HCT116 (cell line): Measurements from ENCODE around the gene TSPAN6. TPM values are rescaled to one million over a fixed set of nuclear protein-coding genes. Genes with fewer than 3 reads are reported as not detected.
A peak's percentile ranks its signal among the peaks of the same experiment; 100 is the strongest.

Experiments used
- ATAC-seq: fragments of 200-7000 bp; cut with Tn5 transposase; 2 replicates; pipeline ENCODE4 v1.9.1; 2020; ENCODE audit warnings: mild to moderate bottlenecking, moderate library complexity
- BruUV-seq: library from RNA; stranded (reverse); fragments of 400-500 nt; replicated peaks from 2 replicates; lab custom pipeline; 2021; lab: Mats Ljungman, UMichigan
- CTCF ChIA-PET: fragments of 300-600 bp; sonication (Branson Sonifier 250); formaldehyde crosslinking; loops from one replicate; lab custom pipeline; 2021; ENCODE audit warnings: antibody characterized with exemption; lab: Charles Lee
- POLR2A ChIA-PET: fragments of 300-600, 350-600 bp; sonication (Branson Sonifier 250); formaldehyde crosslinking; loops from one replicate; lab custom pipeline; 2021; ENCODE audit warnings: antibody characterized with exemption; lab: Charles Lee
- RAD21 ChIA-PET, 2 experiments: fragments of 300-600 bp; sonication (Branson Sonifier 250); formaldehyde crosslinking; loops; one replicate each; lab custom pipeline; 2023; ENCODE audit warnings: low total read pairs in 2 of 2; ENCODE audit not compliant: uncharacterized antibody in 2 of 2, unreplicated experiment in 2 of 2, low non-redundant PET in 1 of 2; lab: Charles Lee
- DNase-seq: peaks from one replicate; pipeline ENCODE4 v3.0.0-alpha.2; 2010; ENCODE audit warnings: low read depth, low spot score
- H2AFZ ChIP-seq: fragments of 200-600 bp; shearing (Covaris generic), sonication (generic); 2 replicates; pipeline ENCODE4 v1.6.1; 2017; ENCODE audit warnings: low read depth, mixed run types, mixed read lengths, antibody characterized with exemption, low read length; ENCODE audit not compliant: poor library complexity, severe bottlenecking
- H3K27ac ChIP-seq: 2 replicates; pipeline ENCODE4 v1.5.1; 2012; ENCODE audit warnings: low read depth, low read length
- H3K27me3 ChIP-seq: fragments of 200-600 bp; sonication (generic); 2 replicates; pipeline ENCODE4 v1.6.1; 2016; ENCODE audit warnings: mixed run types, low read length, mixed read lengths; ENCODE audit not compliant: insufficient read depth
- H3K36me3 ChIP-seq, 2 experiments: fragments of 200-500 bp in 1 of 2; fragments of 200-600 bp in 1 of 2; sonication (Bioruptor generic) in 1 of 2; sonication (generic) in 1 of 2; 2 replicates each; pipeline versions ENCODE4 v1.5.1 to v1.6.1; 2014 to 2016; ENCODE audit warnings: low read length in 2 of 2, inconsistent platforms in 1 of 2, mixed read lengths in 1 of 2, mixed run types in 1 of 2; ENCODE audit not compliant: insufficient read depth in 2 of 2, control insufficient read depth in 1 of 2
- H3K4me1 ChIP-seq, 2 experiments: fragments of 200-600 bp in 1 of 2; sonication (generic) in 1 of 2; 2 replicates each; pipeline versions ENCODE4 v1.5.1 to v1.6.1; 2012 to 2017; ENCODE audit warnings: low read length in 2 of 2, inconsistent platforms in 1 of 2, mild to moderate bottlenecking in 1 of 2, mixed read lengths in 1 of 2, mixed run types in 1 of 2, moderate library complexity in 1 of 2; ENCODE audit not compliant: insufficient read depth in 2 of 2, control insufficient read depth in 1 of 2
- H3K4me2 ChIP-seq: fragments of 200-600 bp; sonication (generic); 2 replicates; pipeline ENCODE4 v1.6.1; 2017; ENCODE audit warnings: mixed run types, low read length, mixed read lengths
- H3K4me3 ChIP-seq, 2 experiments: fragments of 200-600 bp in 1 of 2; sonication (generic) in 1 of 2; replicated peaks in 1 of 2; 2 replicates each; pipeline ENCODE4 v1.5.1; 2011 to 2016; ENCODE audit warnings: low read length in 2 of 2, control low read depth in 1 of 2, low read depth in 1 of 2, mild to moderate bottlenecking in 1 of 2, mixed read lengths in 1 of 2, mixed run types in 1 of 2
- H3K79me2 ChIP-seq: fragments of 200-600 bp; sonication (generic); 2 replicates; pipeline ENCODE4 v1.6.1; 2017; ENCODE audit warnings: mild to moderate bottlenecking, mixed run types, low read length, moderate library complexity, mixed read lengths; ENCODE audit not compliant: insufficient read depth
- H3K9ac ChIP-seq: fragments of 200-600 bp; sonication (generic); 2 replicates; pipeline ENCODE4 v1.6.1; 2016; ENCODE audit warnings: low read length, mixed read lengths
- H3K9me2 ChIP-seq: fragments of 200-600 bp; sonication (generic), shearing (Covaris generic); 2 replicates; pipeline ENCODE4 v1.6.1; 2017; ENCODE audit warnings: mixed run types, mild to moderate bottlenecking, moderate library complexity; ENCODE audit not compliant: insufficient read depth
- H3K9me3 ChIP-seq, 2 experiments: fragments of 200-500 bp in 1 of 2; fragments of 200-600 bp in 1 of 2; sonication (Bioruptor generic) in 1 of 2; sonication (generic) in 1 of 2; 2 replicates each; pipeline ENCODE4 v1.6.1; 2014 to 2017; ENCODE audit warnings: low read length in 2 of 2, mixed read lengths in 2 of 2, inconsistent platforms in 1 of 2, low read depth in 1 of 2, mild to moderate bottlenecking in 1 of 2, mixed run types in 1 of 2, moderate library complexity in 1 of 2; ENCODE audit not compliant: control insufficient read depth in 1 of 2, insufficient read depth in 1 of 2
- H4K20me1 ChIP-seq: fragments of 200-600 bp; sonication (generic), shearing (Covaris generic); 2 replicates; pipeline ENCODE4 v1.6.1; 2017; ENCODE audit warnings: mixed run types, mild to moderate bottlenecking, moderate library complexity; ENCODE audit not compliant: insufficient read depth
- CBX3 ChIP-seq: IDR thresholded peaks from 2 replicates; pipeline ENCODE4 v1.6.1; 2012; ENCODE audit warnings: low read depth
- CTCF ChIP-seq, 3 experiments: fragments of 200-600 bp in 1 of 3; sonication (generic) in 1 of 3; IDR thresholded peaks in 2 of 3; conservative IDR thresholded peaks in 1 of 3; 2 replicates each; pipeline ENCODE4 v1.5.1; 2012 to 2017; ENCODE audit warnings: low read depth in 2 of 3, low read length in 2 of 3, antibody characterized with exemption in 1 of 3, borderline replicate concordance in 1 of 3, control low read depth in 1 of 3, mild to moderate bottlenecking in 1 of 3, mixed read lengths in 1 of 3, mixed run types in 1 of 3, moderate library complexity in 1 of 3; ENCODE audit not compliant: insufficient read depth in 1 of 3
- JUND ChIP-seq: IDR thresholded peaks from 2 replicates; pipeline ENCODE4 v1.6.1; 2012
- POLR2AphosphoS5 ChIP-seq: IDR thresholded peaks from 2 replicates; pipeline ENCODE4 v1.6.1; 2011; ENCODE audit warnings: mild to moderate bottlenecking, low read depth, low read length, moderate library complexity
- RAD21 ChIP-seq: IDR thresholded peaks from 2 replicates; pipeline ENCODE4 v1.6.1; 2012; ENCODE audit warnings: low read depth, mild to moderate bottlenecking
- SP1 ChIP-seq: IDR thresholded peaks from 2 replicates; pipeline ENCODE4 v1.6.1; 2012; ENCODE audit warnings: low read depth
- SRF ChIP-seq: IDR thresholded peaks from 2 replicates; pipeline ENCODE4 v1.6.1; 2012; ENCODE audit warnings: low read depth
- YY1 ChIP-seq: IDR thresholded peaks from 2 replicates; pipeline ENCODE4 v1.6.1; 2011; ENCODE audit warnings: low read length, low read depth, moderate library complexity, mild to moderate bottlenecking; ENCODE audit not compliant: insufficient replicate concordance; ENCODE audit errors: extremely low read depth
- intact Hi-C: fragments of 100-400 bp; cut with micrococcal nuclease; formaldehyde crosslinking; loops from 2 replicates; pipeline ENCODE4 v1.10.0; 2022
- total RNA-seq: library from RNA; stranded (reverse); gene quantifications from one replicate; pipeline ENCODE4 v1.2.1, GENCODE V29; 2021; ENCODE audit not compliant: unreplicated experiment
- TF ChIP-seq, protein P1 (sequence below): IDR thresholded peaks from 2 replicates; pipeline ENCODE4 v1.6.1; 2012
- TF ChIP-seq, protein P2 (sequence below): IDR thresholded peaks from 2 replicates; pipeline ENCODE4 v1.6.1; 2012; ENCODE audit warnings: low read depth

Gene TSPAN6
- total RNA-seq, 1 experiment from 2014 or later = 25.0 TPM

DNA sequence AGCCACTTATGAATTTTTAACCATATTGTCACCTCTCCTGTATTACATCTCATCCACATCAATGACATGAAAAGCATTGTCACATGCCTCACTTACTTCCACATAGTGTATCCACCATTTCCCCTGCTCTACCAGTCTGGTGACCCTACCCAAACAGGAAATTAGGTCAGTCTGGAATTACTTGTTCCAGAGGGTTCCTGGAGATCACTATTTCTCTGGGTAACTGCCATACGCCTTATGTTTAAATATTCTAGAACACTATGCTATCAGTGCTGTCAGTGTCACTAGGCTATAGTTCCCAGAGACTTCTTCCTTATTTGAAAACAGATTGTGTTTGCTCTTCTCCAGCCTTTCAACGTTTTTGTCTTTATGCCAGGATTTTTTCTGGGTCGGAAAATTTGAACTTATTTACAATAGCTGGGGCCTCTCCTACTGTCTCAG is 22.4 kb upstream of the TSPAN6 start:
- TF ChIP-seq JUND (no peak), CBX3 (no peak), YY1 (no peak), SP1 (no peak), POLR2AphosphoS5 (no peak)
- TF ChIP-seq, protein P1, sequence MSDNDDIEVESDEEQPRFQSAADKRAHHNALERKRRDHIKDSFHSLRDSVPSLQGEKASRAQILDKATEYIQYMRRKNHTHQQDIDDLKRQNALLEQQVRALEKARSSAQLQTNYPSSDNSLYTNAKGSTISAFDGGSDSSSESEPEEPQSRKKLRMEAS = no peak
- BruUV-seq = no TSS peak
- H4K20me1 ChIP-seq = no peaks in the 10 kb centered on the region
- H3K9me2 ChIP-seq = no peaks in the 10 kb centered on the region
- H3K27me3 ChIP-seq = no peaks in the 10 kb centered on the region
- H3K36me3 ChIP-seq = no peaks in the 10 kb centered on the region
- no peaks in the 10 kb centered on the region for H3K9me3 ChIP-seq
- H2AFZ ChIP-seq = no peak overlapping the region
- no peak for DNase-seq
- H3K4me1 ChIP-seq = peaks cover 0 to 8% of the 10 kb centered on the region in 2 experiments; a peak in 1 of 4 replicates
- no peaks in the 10 kb centered on the region for H3K79me2 ChIP-seq
- POLR2A ChIA-PET = no interaction called here
- no peak overlapping the region for H3K27ac ChIP-seq
- no peak overlapping the region for H3K4me2 ChIP-seq
- intact Hi-C loops = no loop called here
- ATAC-seq = no peak
- RAD21 ChIA-PET = no interaction called here
- no peak overlapping the region for H3K9ac ChIP-seq
- CTCF ChIA-PET = interaction anchor here (0.7 kb wide), 1 partner anchor 12 kb away, joined by 4 read pairs; no protein-coding TSS in a partner anchor
- H3K4me3 ChIP-seq = no peak overlapping the region

DNA sequence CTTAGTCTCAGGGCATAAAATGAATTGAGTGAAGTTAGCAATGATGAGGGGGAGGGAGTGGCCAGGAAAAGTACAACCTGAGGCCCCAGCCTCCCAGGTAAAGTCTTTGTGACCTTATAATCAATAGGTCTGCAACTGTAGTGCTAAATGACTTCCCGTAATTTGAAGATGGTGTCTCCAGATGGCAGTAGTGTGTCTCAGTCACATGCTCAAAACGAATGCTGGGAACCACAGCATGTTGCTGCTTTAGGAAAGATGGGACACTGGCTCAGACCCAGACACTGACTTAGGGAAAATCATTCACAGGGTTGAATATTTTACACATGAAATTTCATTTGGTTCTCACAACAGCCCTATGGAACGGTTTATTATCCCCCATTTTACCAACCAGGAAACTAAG is 17.7 kb upstream of the TSPAN6 start:
- ATAC-seq (peak; percentile 90), DNase-seq (no peak)
- RAD21 ChIA-PET = no interaction called here
- no peak overlapping the region for H3K4me2 ChIP-seq
- TF ChIP-seq YY1 = peak; percentile 23
- TF ChIP-seq JUND = no peak
- peak; percentile 47; the same call in 1 of the 2 replicates for TF ChIP-seq CBX3
- TF ChIP-seq RAD21 = peak; percentile 30; the same call in 1 of the 2 replicates
- TF ChIP-seq, protein P1 = peak; percentile 65
- TF ChIP-seq SRF = no peak
- TF ChIP-seq CTCF (IDR thresholded peaks at IDR 0.05 in 2 of 3, conservative IDR thresholded peaks at IDR 0.05 in 1 of 3; ENCODE audit: borderline replicate concordance in 1 of 3, insufficient read depth in 1 of 3, low read depth in 2 of 3, low read length in 2 of 3) = peak; percentile 5 to 29 (median 23); a peak in 3 of 6 replicates
- TF ChIP-seq, protein P2, sequence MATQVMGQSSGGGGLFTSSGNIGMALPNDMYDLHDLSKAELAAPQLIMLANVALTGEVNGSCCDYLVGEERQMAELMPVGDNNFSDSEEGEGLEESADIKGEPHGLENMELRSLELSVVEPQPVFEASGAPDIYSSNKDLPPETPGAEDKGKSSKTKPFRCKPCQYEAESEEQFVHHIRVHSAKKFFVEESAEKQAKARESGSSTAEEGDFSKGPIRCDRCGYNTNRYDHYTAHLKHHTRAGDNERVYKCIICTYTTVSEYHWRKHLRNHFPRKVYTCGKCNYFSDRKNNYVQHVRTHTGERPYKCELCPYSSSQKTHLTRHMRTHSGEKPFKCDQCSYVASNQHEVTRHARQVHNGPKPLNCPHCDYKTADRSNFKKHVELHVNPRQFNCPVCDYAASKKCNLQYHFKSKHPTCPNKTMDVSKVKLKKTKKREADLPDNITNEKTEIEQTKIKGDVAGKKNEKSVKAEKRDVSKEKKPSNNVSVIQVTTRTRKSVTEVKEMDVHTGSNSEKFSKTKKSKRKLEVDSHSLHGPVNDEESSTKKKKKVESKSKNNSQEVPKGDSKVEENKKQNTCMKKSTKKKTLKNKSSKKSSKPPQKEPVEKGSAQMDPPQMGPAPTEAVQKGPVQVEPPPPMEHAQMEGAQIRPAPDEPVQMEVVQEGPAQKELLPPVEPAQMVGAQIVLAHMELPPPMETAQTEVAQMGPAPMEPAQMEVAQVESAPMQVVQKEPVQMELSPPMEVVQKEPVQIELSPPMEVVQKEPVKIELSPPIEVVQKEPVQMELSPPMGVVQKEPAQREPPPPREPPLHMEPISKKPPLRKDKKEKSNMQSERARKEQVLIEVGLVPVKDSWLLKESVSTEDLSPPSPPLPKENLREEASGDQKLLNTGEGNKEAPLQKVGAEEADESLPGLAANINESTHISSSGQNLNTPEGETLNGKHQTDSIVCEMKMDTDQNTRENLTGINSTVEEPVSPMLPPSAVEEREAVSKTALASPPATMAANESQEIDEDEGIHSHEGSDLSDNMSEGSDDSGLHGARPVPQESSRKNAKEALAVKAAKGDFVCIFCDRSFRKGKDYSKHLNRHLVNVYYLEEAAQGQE = no peak
- CTCF ChIA-PET = interaction anchor here (0.6 to 1.4 kb wide), 4 partner anchors 17 to 207 kb away, joined by 3 to 5 read pairs (median 4); no protein-coding TSS in a partner anchor
- H3K27ac ChIP-seq = no peak overlapping the region
- no peaks in the 10 kb centered on the region for H3K27me3 ChIP-seq
- H4K20me1 ChIP-seq = no peaks in the 10 kb centered on the region
- H3K4me1 ChIP-seq = peaks cover 0 to 23% of the 10 kb centered on the region in 2 experiments; a peak in 2 of 4 replicates
- intact Hi-C loops = no loop called here
- no peaks in the 10 kb centered on the region for H3K36me3 ChIP-seq
- H3K9me2 ChIP-seq = no peaks in the 10 kb centered on the region
- no peak overlapping the region for H3K4me3 ChIP-seq
- no peaks in the 10 kb centered on the region for H3K79me2 ChIP-seq
- H3K9me3 ChIP-seq = no peaks in the 10 kb centered on the region
- no peak overlapping the region for H3K9ac ChIP-seq
- POLR2A ChIA-PET = no interaction called here
- BruUV-seq = no TSS peak
- H2AFZ ChIP-seq = peak overlapping the region; percentile 92
